Measurements from ENCODE around the gene NXNL1. TPM values are rescaled to one million over a fixed set of nuclear protein-coding genes. Genes with fewer than 3 reads are reported as not detected.

Gene NXNL1
- total and polyA plus RNA-seq, 4 donors = not detected

DNA sequence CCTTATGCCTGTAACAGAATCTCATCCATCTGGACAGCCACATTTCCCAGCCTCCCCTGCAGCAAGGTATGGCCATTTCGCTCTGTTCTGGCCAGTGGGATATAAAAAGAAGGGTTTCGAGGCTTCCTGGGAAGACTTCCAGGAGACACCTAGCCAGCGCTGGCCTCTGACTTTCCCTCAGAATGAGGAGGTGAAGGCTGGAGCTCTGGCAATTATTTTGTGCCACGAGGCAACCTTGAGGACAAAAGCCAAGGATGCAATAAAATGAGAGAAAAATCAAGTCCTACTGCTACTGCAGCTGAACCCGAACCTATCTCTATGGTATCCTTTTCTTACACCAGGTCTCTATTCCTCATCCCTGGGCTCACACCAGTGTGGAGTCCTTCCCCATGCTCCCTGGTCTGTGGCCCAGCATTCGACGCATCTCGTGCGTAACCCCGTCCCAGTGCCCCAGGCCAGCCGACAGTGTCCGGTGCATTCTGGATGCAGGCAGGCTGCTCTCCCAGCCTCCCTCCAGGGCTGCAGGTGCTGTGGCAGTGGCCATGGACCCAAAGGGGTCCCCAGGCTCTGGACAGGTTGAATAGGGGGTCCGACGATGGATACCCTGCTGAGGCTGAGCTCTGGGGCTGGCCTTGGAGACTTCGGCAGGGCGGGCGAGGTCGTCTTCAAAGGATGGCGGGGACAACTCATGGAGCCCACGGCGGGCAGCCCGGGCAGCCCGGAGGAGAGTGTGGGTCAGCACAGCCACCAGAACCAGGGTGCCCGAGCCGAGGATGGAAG, 24.4 kb downstream of the NXNL1 start (continued):
- TF ChIP-seq, protein P1, sequence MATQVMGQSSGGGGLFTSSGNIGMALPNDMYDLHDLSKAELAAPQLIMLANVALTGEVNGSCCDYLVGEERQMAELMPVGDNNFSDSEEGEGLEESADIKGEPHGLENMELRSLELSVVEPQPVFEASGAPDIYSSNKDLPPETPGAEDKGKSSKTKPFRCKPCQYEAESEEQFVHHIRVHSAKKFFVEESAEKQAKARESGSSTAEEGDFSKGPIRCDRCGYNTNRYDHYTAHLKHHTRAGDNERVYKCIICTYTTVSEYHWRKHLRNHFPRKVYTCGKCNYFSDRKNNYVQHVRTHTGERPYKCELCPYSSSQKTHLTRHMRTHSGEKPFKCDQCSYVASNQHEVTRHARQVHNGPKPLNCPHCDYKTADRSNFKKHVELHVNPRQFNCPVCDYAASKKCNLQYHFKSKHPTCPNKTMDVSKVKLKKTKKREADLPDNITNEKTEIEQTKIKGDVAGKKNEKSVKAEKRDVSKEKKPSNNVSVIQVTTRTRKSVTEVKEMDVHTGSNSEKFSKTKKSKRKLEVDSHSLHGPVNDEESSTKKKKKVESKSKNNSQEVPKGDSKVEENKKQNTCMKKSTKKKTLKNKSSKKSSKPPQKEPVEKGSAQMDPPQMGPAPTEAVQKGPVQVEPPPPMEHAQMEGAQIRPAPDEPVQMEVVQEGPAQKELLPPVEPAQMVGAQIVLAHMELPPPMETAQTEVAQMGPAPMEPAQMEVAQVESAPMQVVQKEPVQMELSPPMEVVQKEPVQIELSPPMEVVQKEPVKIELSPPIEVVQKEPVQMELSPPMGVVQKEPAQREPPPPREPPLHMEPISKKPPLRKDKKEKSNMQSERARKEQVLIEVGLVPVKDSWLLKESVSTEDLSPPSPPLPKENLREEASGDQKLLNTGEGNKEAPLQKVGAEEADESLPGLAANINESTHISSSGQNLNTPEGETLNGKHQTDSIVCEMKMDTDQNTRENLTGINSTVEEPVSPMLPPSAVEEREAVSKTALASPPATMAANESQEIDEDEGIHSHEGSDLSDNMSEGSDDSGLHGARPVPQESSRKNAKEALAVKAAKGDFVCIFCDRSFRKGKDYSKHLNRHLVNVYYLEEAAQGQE (IDR thresholded peaks at IDR 0.05) = no peak

DNA sequence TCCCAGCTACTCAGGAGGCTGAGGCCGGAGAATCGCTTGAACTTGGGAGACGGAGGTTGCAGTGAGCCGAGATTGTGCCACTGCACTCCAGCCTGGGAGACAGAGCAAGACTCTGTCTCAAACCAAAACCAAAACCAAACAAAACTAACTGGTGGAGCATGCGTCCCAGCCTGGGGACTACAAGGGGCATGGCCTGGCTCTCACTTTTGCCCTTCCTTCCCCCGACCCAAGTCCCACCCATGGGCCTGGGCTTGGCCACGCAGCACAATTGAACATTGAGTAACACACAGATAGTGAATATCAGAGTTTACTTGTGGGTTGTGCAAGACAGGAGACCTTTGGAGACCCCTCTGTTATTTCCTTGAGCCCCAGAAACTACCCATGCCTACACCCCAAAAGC, 25.5 kb downstream of the NXNL1 start:
- no peaks in the 10 kb centered on the region for H3K36me3 ChIP-seq (ENCODE audit: control insufficient read depth in 4 of 4, insufficient read depth in 3 of 4, low read depth in 1 of 4, low read length in 3 of 4)
- no peak overlapping the region for H3K27ac ChIP-seq (ENCODE audit: low read depth in 1 of 2, low read length in 2 of 2)
- WGBS = 75% methylated on average over 7 of the region's 7 CpGs
- TF ChIP-seq YY1 (IDR thresholded peaks at IDR 0.05) (no peak), NR2F2 (IDR thresholded peaks at IDR 0.05) (peak; percentile 61)
- TF ChIP-seq, protein P2, sequence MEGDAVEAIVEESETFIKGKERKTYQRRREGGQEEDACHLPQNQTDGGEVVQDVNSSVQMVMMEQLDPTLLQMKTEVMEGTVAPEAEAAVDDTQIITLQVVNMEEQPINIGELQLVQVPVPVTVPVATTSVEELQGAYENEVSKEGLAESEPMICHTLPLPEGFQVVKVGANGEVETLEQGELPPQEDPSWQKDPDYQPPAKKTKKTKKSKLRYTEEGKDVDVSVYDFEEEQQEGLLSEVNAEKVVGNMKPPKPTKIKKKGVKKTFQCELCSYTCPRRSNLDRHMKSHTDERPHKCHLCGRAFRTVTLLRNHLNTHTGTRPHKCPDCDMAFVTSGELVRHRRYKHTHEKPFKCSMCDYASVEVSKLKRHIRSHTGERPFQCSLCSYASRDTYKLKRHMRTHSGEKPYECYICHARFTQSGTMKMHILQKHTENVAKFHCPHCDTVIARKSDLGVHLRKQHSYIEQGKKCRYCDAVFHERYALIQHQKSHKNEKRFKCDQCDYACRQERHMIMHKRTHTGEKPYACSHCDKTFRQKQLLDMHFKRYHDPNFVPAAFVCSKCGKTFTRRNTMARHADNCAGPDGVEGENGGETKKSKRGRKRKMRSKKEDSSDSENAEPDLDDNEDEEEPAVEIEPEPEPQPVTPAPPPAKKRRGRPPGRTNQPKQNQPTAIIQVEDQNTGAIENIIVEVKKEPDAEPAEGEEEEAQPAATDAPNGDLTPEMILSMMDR (IDR thresholded peaks at IDR 0.05; ENCODE audit: low read depth, low read length, missing input control) = no peak
- no peak overlapping the region for H3K4me3 ChIP-seq (ENCODE audit: low read depth in 1 of 3, low read length in 3 of 3)
- H3K4me1 ChIP-seq (ENCODE audit: control insufficient read depth in 4 of 4, insufficient read depth in 4 of 4, low read length in 3 of 4) = no peaks in the 10 kb centered on the region
- no peak overlapping the region for H3K9ac ChIP-seq (ENCODE audit: low read depth in 1 of 2, low read length in 2 of 2)
- no peaks in the 10 kb centered on the region for H3K27me3 ChIP-seq (ENCODE audit: control insufficient read depth in 4 of 4, insufficient read depth in 4 of 4, low read length in 3 of 4)
- peaks cover 0 to 3% (median 0%) of the 10 kb centered on the region in 4 donors for H3K9me3 ChIP-seq (ENCODE audit: control insufficient read depth in 4 of 4, low read length in 3 of 4)
- no peak for DNase-seq (ENCODE audit: low spot score)

DNA sequence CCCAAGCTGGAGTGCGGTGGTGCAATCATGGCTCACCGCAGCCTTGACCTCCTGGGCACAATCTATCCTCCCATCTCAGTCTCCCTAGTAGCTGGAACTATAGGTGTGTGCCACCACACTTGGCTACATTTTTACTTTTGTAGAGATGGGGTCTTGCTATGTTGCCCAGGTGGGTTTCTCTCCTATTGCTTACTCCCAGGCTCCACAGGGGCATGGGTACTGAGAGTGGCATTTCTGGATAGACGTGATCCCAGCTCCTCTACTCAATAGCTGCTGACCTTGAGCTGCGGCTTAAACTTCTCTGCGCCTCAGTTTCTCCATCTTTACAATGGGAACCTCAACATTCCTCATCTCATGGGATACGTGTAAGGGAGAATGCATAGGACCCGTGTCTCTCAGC, 29.3 kb downstream of the NXNL1 start:
- Histone ChIP-seq H3K36me3 (ENCODE audit: control insufficient read depth in 4 of 4, insufficient read depth in 3 of 4, low read depth in 1 of 4, low read length in 3 of 4) (no peaks in the 10 kb centered on the region), H3K4me1 (ENCODE audit: control insufficient read depth in 4 of 4, insufficient read depth in 4 of 4, low read length in 3 of 4) (no peaks in the 10 kb centered on the region), H3K27me3 (ENCODE audit: control insufficient read depth in 4 of 4, insufficient read depth in 4 of 4, low read length in 3 of 4) (no peaks in the 10 kb centered on the region), H3K4me3 (ENCODE audit: low read depth in 1 of 3, low read length in 3 of 3) (no peak overlapping the region), H3K9ac (ENCODE audit: low read depth in 1 of 2, low read length in 2 of 2) (no peak overlapping the region), H3K27ac (ENCODE audit: low read depth in 1 of 2, low read length in 2 of 2) (no peak overlapping the region), H3K9me3 (ENCODE audit: control insufficient read depth in 4 of 4, low read length in 3 of 4) (peaks cover 0 to 3% (median 0%) of the 10 kb centered on the region in 4 donors)
- no peak for TF ChIP-seq JUND (IDR thresholded peaks at IDR 0.05)
- DNase-seq (ENCODE audit: low spot score) = no peak
- 94% methylated on average over 7 of the region's 7 CpGs for WGBS

DNA sequence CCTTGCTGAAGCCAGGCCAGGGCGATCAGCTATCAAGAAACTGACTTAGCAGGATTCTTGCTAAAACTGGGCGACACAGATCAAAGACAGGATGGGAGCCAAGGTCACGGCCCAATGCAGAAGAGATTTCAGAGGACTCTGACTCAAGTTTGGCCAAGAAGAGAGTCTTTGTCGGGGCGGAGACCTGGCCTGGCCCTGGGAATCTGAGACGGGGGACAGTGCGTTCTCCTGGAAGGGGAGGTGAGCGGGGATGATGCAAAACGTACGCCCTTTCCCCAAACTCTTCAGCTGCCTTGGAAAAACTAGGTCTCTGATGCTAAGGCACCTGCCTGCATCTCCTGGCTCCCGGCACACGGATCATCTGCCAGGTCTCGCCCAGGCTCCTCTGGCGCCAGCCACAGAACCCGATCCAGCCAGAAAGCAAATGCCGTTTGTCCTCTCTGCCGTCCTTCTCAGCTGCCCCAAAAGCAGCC, 31.0 kb downstream of the NXNL1 start:
- Histone ChIP-seq H3K9ac (ENCODE audit: low read depth in 1 of 2, low read length in 2 of 2) (no peak overlapping the region), H3K9me3 (ENCODE audit: control insufficient read depth in 4 of 4, low read length in 3 of 4) (no peaks in the 10 kb centered on the region), H3K4me1 (ENCODE audit: control insufficient read depth in 4 of 4, insufficient read depth in 4 of 4, low read length in 3 of 4) (no peaks in the 10 kb centered on the region), H3K27ac (ENCODE audit: low read depth in 1 of 2, low read length in 2 of 2) (no peak overlapping the region), H3K27me3 (ENCODE audit: control insufficient read depth in 4 of 4, insufficient read depth in 4 of 4, low read length in 3 of 4) (no peaks in the 10 kb centered on the region), H3K36me3 (ENCODE audit: control insufficient read depth in 4 of 4, insufficient read depth in 3 of 4, low read depth in 1 of 4, low read length in 3 of 4) (no peaks in the 10 kb centered on the region), H3K4me3 (ENCODE audit: low read depth in 1 of 3, low read length in 3 of 3) (no peak overlapping the region)
- DNase-seq (ENCODE audit: low spot score) = no peak
- no peak for TF ChIP-seq HNF4G (IDR thresholded peaks at IDR 0.05)
- TF ChIP-seq, protein P3, sequence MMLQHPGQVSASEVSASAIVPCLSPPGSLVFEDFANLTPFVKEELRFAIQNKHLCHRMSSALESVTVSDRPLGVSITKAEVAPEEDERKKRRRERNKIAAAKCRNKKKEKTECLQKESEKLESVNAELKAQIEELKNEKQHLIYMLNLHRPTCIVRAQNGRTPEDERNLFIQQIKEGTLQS (IDR thresholded peaks at IDR 0.05) = no peak
- TF ChIP-seq FOXA2 (IDR thresholded peaks at IDR 0.05) = no peak
- TF ChIP-seq JUND (IDR thresholded peaks at IDR 0.05) = no peak
- WGBS = 77% methylated on average over 17 of the region's 17 CpGs
